CD8-positive, alpha-beta memory T cell (primary cell): ENCODE results near the gene ACOT7. TPM values are rescaled to one million over a fixed set of nuclear protein-coding genes. Genes with fewer than 3 reads are reported as not detected.

Source experiments
- CTCF ChIA-PET: fragments of 350-600 bp; sonication (Branson Sonifier 250); formaldehyde crosslinking; loops from one replicate; lab custom pipeline; 2021; ENCODE audit warnings: antibody characterized with exemption; lab: Charles Lee
- POLR2A ChIA-PET: fragments of 350-600 bp; sonication (Branson Sonifier 250); formaldehyde crosslinking; loops from one replicate; lab custom pipeline; 2021; ENCODE audit warnings: antibody characterized with exemption; lab: Charles Lee
- DNase-seq, 5 donors: peaks; one replicate each; pipeline versions ENCODE4 v3.0.0 to v3.0.0-alpha.2; 2020 to 2022; ENCODE audit warnings: mixed read lengths in 1 of 5
- H3K27ac ChIP-seq: one replicate; pipeline ENCODE4 v1.7.0; 2013; ENCODE audit warnings: low read depth, mild to moderate bottlenecking, low read length, moderate library complexity
- H3K27me3 ChIP-seq: 2 replicates; pipeline ENCODE4 v1.7.0; 2013; ENCODE audit warnings: low read length, mild to moderate bottlenecking; ENCODE audit not compliant: insufficient read depth, poor library complexity, severe bottlenecking
- H3K36me3 ChIP-seq: 2 replicates; pipeline ENCODE4 v1.7.0; 2013; ENCODE audit warnings: mild to moderate bottlenecking, low read length, moderate library complexity; ENCODE audit not compliant: insufficient read depth
- H3K4me1 ChIP-seq: 2 replicates; pipeline ENCODE4 v1.7.0; 2013; ENCODE audit warnings: mild to moderate bottlenecking, low read length, moderate library complexity; ENCODE audit not compliant: insufficient read depth
- H3K4me3 ChIP-seq: 2 replicates; pipeline ENCODE4 v1.7.0; 2013; ENCODE audit warnings: mild to moderate bottlenecking, low read length
- H3K9me3 ChIP-seq: 2 replicates; pipeline ENCODE4 v1.7.0; 2013; ENCODE audit warnings: mild to moderate bottlenecking, low read length
- H3K27ac Mint-ChIP-seq, 8 donors: one replicate each; pipeline ENCODE4 v1.8.0; 2020 to 2021; ENCODE audit warnings: mixed read lengths in 8 of 8, mild to moderate bottlenecking in 6 of 8, inconsistent platforms in 3 of 8, moderate library complexity in 3 of 8
- H3K27me3 Mint-ChIP-seq, 2 donors: one replicate each; pipeline ENCODE4 v1.8.0; 2020 to 2021; ENCODE audit warnings: mixed read lengths in 2 of 2, mild to moderate bottlenecking in 1 of 2, moderate library complexity in 1 of 2
- H3K36me3 Mint-ChIP-seq, 3 donors: one replicate each; pipeline ENCODE4 v1.8.0; 2020 to 2021; ENCODE audit warnings: mixed read lengths in 3 of 3, inconsistent platforms in 1 of 3, mild to moderate bottlenecking in 1 of 3
- H3K4me1 Mint-ChIP-seq, 3 donors: one replicate each; pipeline ENCODE4 v1.8.0; 2020 to 2021; ENCODE audit warnings: mixed read lengths in 3 of 3, inconsistent platforms in 1 of 3, mild to moderate bottlenecking in 1 of 3
- H3K4me3 Mint-ChIP-seq, 7 donors: one replicate each; pipeline ENCODE4 v1.8.0; 2020 to 2021; ENCODE audit warnings: mixed read lengths in 7 of 7, mild to moderate bottlenecking in 6 of 7, moderate library complexity in 4 of 7, inconsistent platforms in 2 of 7
- H3K9me3 Mint-ChIP-seq, 5 donors: one replicate each; pipeline ENCODE4 v1.8.0; 2020 to 2022; ENCODE audit warnings: mixed read lengths in 5 of 5, mild to moderate bottlenecking in 3 of 5, moderate library complexity in 2 of 5, inconsistent platforms in 1 of 5
- polyA plus RNA-seq: library from polyadenylated mRNA; unstranded; fragments of 300-500 nt; fragmentation: Illumina TruSeq; gene quantifications from one replicate; pipeline ENCODE4 v1.2.3, GENCODE V29; 2021
- total RNA-seq, 2 experiments: library from RNA; stranded (reverse); gene quantifications; one replicate each; pipeline ENCODE4 v1.2.3, GENCODE V29; 2021

ACOT7 gene
- total and polyA plus RNA-seq, 3 experiments from 2014 or later, result 10.0 to 109 (median 109) TPM

DNA sequence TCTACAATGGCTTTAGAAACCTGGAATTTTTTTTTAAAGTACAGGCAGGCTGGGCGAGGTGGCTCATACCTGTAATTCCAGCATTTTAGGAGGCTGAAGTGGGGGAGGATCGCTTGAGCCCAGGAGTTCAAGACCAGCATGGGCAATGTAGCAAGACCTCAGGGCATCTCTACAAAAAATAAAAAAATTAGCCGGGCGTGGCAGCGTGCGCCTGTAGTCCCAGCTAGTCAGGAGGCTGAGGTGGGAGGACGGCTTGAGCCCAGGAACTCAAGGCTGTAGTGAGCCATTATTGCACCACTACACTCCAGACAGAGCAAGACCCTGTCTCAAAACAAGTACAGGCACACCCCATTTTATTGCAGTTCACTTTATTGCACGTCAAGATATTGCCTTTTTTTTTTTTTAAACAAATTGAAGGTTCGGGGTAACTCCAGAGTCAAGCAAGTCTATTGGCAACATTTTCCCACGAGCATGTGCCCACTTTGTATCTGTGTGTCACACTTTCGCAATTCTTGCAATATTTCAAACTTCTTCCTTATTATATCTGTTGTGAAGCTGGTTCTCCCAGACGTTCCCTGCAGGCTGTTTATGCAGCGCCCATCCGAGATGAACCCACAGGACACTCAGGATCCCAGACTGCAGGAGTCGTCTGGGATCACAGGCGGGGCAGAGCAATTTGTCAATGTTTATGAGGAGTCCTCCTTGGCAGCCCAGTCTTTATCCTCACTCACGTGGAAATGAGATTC is 21.5 kb upstream of the ACOT7 start:
- Histone ChIP-seq H3K27me3 (peaks cover 47% of the 10 kb centered on the region), H3K27ac (no peak overlapping the region), H3K36me3 (no peaks in the 10 kb centered on the region), H3K4me1 (peaks cover 7% of the 10 kb centered on the region), H3K9me3 (no peaks in the 10 kb centered on the region), H3K4me3 (no peak overlapping the region)
- Mint-ChIP-seq H3K4me3 (no peak overlapping the region), H3K9me3 (no peaks in the 10 kb centered on the region), H3K4me1 (peaks cover 4 to 8% (median 5%) of the 10 kb centered on the region in 3 donors), H3K27me3 (peaks cover 56 to 64% of the 10 kb centered on the region in 2 donors), H3K27ac (peak overlapping the region in 1 of 8 donors; percentile 29), H3K36me3 (peaks cover 0 to 4% (median 0%) of the 10 kb centered on the region in 3 donors)
- no peak for DNase-seq
- ChIA-PET POLR2A (no interaction called here), CTCF (interaction anchor here (0.8 to 1.7 kb wide), 8 partner anchors 8 to 169 kb away, joined by 3 to 9 read pairs (median 3); no protein-coding TSS in a partner anchor)

DNA sequence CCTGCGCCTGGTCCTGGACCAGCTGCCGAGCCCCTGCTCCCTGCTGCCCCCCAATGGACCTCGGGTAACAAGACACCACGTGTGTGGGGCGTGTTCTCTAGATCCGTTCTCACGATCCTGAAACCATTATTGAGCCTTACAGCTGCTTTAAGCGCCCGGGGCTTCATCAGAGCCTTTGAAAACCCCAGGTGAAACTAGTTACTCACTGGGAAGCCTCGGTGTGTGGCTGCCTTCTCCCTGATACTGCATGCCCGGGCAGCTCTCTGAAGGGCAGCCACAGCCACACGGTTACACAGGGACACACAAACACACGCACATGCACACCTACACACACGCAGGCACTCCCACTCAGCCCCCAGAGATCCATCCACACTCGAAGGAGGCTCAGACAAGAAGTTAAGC is 20.9 kb upstream of the ACOT7 start:
- Mint-ChIP-seq H3K9me3 (no peaks in the 10 kb centered on the region), H3K4me1 (peaks cover 4 to 7% (median 5%) of the 10 kb centered on the region in 3 donors), H3K27me3 (peaks cover 55 to 64% of the 10 kb centered on the region in 2 donors), H3K27ac (peak overlapping the region in 2 of 8 donors; percentile 26 to 29), H3K4me3 (peak overlapping the region in 1 of 7 donors; percentile 20), H3K36me3 (peaks cover 0 to 4% (median 0%) of the 10 kb centered on the region in 3 donors)
- Histone ChIP-seq H3K4me3 (no peak overlapping the region), H3K9me3 (no peaks in the 10 kb centered on the region), H3K36me3 (no peaks in the 10 kb centered on the region), H3K27me3 (peaks cover 46% of the 10 kb centered on the region), H3K27ac (no peak overlapping the region), H3K4me1 (peaks cover 5% of the 10 kb centered on the region)
- peak in 1 of 5 donors; percentile 17 for DNase-seq
- ChIA-PET POLR2A (no interaction called here), CTCF (interaction anchor here (0.8 to 1.7 kb wide), 8 partner anchors 9 to 168 kb away, joined by 3 to 9 read pairs (median 3); no protein-coding TSS in a partner anchor)

DNA sequence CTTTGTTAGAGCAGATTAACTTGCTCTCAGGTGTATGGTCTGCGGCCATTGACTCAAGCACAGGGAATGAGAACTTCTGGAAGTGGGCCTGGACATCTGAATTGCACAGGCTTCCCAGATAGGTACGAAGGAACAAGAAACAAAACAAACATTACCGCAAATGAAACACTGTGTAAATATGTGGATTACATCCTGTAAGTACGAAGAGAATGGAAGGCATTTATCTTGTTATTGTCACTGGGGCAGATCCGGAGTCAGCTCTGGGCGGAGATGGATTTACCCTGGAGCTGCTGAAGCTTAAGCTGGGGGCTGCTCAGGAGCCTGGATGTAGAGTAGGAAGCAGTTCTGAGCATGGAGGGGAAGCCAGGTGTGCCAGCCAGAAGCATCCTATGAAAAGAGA is 19.3 kb upstream of the ACOT7 start:
- peaks cover 5% of the 10 kb centered on the region for H3K4me1 ChIP-seq
- Mint-ChIP-seq H3K27me3 (peaks cover 53 to 64% of the 10 kb centered on the region in 2 donors), H3K36me3 (peaks cover 0 to 4% (median 0%) of the 10 kb centered on the region in 3 donors), H3K4me3 (no peak overlapping the region), H3K4me1 (peaks cover 2 to 5% (median 3%) of the 10 kb centered on the region in 3 donors), H3K9me3 (no peaks in the 10 kb centered on the region), H3K27ac (no peak overlapping the region)
- no peaks in the 10 kb centered on the region for H3K36me3 ChIP-seq
- H3K27me3 ChIP-seq, result peaks cover 38% of the 10 kb centered on the region
- ChIA-PET CTCF (interaction anchor here (2.5 kb wide), 1 partner anchor 65 kb away, joined by 8 read pairs; no protein-coding TSS in a partner anchor), POLR2A (no interaction called here)
- H3K9me3 ChIP-seq, result no peaks in the 10 kb centered on the region
- DNase-seq, result no peak
- H3K27ac ChIP-seq, result no peak overlapping the region
- H3K4me3 ChIP-seq, result no peak overlapping the region

DNA sequence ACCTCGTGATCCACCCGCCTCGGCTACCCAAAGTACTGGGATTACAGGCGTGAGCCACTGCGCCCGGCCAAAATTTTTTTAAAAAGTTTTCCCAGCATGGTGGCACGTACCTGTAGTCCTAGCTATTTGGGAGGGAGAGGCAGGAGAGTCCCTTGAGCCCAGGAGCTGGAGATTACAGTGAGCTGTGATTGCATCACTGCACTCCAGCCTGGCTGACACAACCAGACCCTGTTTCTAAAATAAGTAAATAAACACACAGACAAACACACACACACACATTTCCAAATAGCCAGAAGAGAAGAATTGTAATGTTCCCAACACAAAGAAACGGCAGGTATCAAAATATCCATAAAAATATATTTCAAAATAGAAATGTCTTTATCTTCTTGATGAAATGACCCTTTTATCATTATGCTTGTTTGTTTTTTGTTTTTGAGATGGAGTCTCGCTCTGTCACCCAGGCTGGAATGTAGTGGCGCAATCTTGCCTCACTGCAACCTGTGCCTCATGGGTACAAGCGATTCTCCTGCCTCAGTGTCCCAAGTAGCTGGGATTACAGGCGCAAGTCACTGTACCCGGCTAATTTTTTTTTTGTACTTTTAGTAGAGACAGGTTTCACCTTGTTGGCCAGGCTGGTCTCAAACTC is 16.8 kb upstream of the ACOT7 start:
- Histone ChIP-seq H3K4me3 (no peak overlapping the region), H3K9me3 (no peaks in the 10 kb centered on the region), H3K36me3 (no peaks in the 10 kb centered on the region), H3K27me3 (peaks cover 13% of the 10 kb centered on the region), H3K4me1 (peaks cover 5% of the 10 kb centered on the region), H3K27ac (no peak overlapping the region)
- Mint-ChIP-seq H3K9me3 (no peaks in the 10 kb centered on the region), H3K4me3 (no peak overlapping the region), H3K4me1 (peaks cover 2 to 5% (median 3%) of the 10 kb centered on the region in 3 donors), H3K27me3 (peaks cover 31 to 41% of the 10 kb centered on the region in 2 donors), H3K27ac (no peak overlapping the region), H3K36me3 (peaks cover 0 to 4% (median 0%) of the 10 kb centered on the region in 3 donors)
- ChIA-PET POLR2A (no interaction called here), CTCF (interaction anchor here (1.0 to 1.2 kb wide), 2 partner anchors 13 to 74 kb away, joined by 3 read pairs; no protein-coding TSS in a partner anchor)
- no peak for DNase-seq

DNA sequence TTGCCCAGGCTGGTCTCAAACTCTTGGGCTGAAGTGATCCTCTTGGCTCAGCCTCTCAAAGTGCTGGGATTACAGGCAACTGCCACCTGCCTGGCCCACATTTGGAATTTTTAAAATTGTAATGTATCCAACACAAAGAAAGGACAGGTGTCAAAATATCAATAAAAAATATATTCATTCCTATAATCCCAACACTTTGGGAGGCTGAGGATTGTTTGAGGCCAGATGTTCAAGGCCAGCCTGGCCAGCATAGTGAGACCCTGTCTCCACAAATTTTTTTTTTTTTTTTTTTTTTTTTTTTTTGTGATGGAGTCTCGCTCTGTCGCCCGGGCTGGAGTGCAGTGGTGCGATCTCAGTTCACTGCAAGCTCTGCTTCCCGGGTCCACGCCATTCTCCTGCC is 16.2 kb upstream of the ACOT7 start:
- no peak overlapping the region for H3K4me3 Mint-ChIP-seq
- no peak overlapping the region for H3K27ac Mint-ChIP-seq
- H3K9me3 ChIP-seq, result no peaks in the 10 kb centered on the region
- peaks cover 2 to 5% (median 5%) of the 10 kb centered on the region in 3 donors for H3K4me1 Mint-ChIP-seq
- POLR2A ChIA-PET, result no interaction called here
- H3K9me3 Mint-ChIP-seq, result no peaks in the 10 kb centered on the region
- CTCF ChIA-PET, result interaction anchor here (1.0 kb wide), 1 partner anchor 75 kb away, joined by 3 read pairs; no protein-coding TSS in a partner anchor
- H3K4me3 ChIP-seq, result no peak overlapping the region
- no peaks in the 10 kb centered on the region for H3K36me3 ChIP-seq
- H3K27me3 ChIP-seq, result peaks cover 6% of the 10 kb centered on the region
- peaks cover 5% of the 10 kb centered on the region for H3K4me1 ChIP-seq
- H3K27me3 Mint-ChIP-seq, result peaks cover 28 to 34% of the 10 kb centered on the region in 2 donors
- no peak overlapping the region for H3K27ac ChIP-seq
- no peak for DNase-seq
- peaks cover 0 to 4% (median 0%) of the 10 kb centered on the region in 3 donors for H3K36me3 Mint-ChIP-seq

DNA sequence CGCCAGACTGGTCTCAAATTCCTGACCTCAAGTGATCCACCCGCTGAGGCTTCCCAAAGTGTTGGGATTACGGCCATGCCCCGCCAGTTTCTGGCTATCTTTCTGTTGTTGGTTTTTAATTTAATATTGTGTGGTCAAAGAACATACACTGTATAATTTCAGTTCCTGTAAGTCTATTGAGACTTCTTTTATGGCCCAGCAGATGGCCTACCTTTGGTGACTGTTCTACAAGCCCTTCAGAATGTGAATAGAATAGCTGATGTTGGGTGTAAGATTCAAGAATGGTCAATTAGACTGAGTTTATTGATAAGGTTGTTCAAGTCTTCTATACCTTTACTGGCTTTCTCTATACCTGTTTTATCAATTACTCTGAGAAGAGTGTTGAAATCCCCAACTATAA is 15.5 kb upstream of the ACOT7 start:
- Histone ChIP-seq H3K36me3 (no peaks in the 10 kb centered on the region), H3K27me3 (no peaks in the 10 kb centered on the region), H3K4me1 (no peaks in the 10 kb centered on the region), H3K9me3 (no peaks in the 10 kb centered on the region), H3K4me3 (no peak overlapping the region), H3K27ac (no peak overlapping the region)
- Mint-ChIP-seq H3K9me3 (no peaks in the 10 kb centered on the region), H3K4me3 (no peak overlapping the region), H3K27ac (peak overlapping the region in 1 of 8 donors; percentile 33), H3K36me3 (peaks cover 0 to 4% (median 0%) of the 10 kb centered on the region in 3 donors), H3K4me1 (peaks cover 0 to 3% (median 3%) of the 10 kb centered on the region in 3 donors), H3K27me3 (peaks cover 21 to 28% of the 10 kb centered on the region in 2 donors)
- DNase-seq, result no peak
- ChIA-PET CTCF (interaction anchor here (0.7 to 8.6 kb wide), 2 partner anchors 9 to 162 kb away, joined by 3 to 63 read pairs; no protein-coding TSS in a partner anchor), POLR2A (no interaction called here)

DNA sequence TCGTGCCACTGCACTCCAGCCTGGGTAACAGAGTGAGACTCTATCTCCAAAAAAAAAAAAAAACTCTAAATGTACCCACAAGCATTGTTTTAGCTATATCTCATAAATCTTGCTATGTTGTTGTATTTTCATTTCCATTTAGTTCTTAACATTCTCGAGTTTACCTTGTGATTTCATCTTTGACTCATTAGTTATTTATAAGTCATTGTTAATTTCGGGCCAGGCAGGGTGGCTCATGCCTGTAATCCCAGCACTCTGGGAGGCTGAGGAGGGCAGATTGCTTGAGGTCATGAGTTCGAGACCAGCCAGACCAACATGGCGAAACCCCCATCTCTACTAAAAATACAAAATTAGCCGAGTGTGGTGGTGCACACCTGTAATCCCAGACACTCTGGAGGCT is 14.5 kb upstream of the ACOT7 start:
- no peaks in the 10 kb centered on the region for H3K4me1 ChIP-seq
- no peak overlapping the region for H3K27ac Mint-ChIP-seq
- no peaks in the 10 kb centered on the region for H3K9me3 Mint-ChIP-seq
- no peaks in the 10 kb centered on the region for H3K36me3 ChIP-seq
- no peak overlapping the region for H3K4me3 Mint-ChIP-seq
- no peak for DNase-seq
- ChIA-PET CTCF (interaction anchor here (1.2 to 8.6 kb wide), 3 partner anchors 11 to 161 kb away, joined by 5 to 63 read pairs (median 7); no protein-coding TSS in a partner anchor), POLR2A (no interaction called here)
- peaks cover 0 to 4% (median 3%) of the 10 kb centered on the region in 3 donors for H3K4me1 Mint-ChIP-seq
- peaks cover 0 to 4% (median 0%) of the 10 kb centered on the region in 3 donors for H3K36me3 Mint-ChIP-seq
- H3K27me3 Mint-ChIP-seq, result peaks cover 14 to 23% of the 10 kb centered on the region in 2 donors
- H3K27ac ChIP-seq, result no peak overlapping the region
- no peaks in the 10 kb centered on the region for H3K9me3 ChIP-seq
- no peak overlapping the region for H3K4me3 ChIP-seq
- no peaks in the 10 kb centered on the region for H3K27me3 ChIP-seq
